ENCODE measurements around the gene NOS3. TPM values are rescaled to one million over a fixed set of nuclear protein-coding genes. Genes with fewer than 3 reads are reported as not detected.

NOS3 gene
- total RNA-seq, 2 experiments from 2014 or later, result 9.3 to 11.1 TPM

GRCh38 chr7:150947241-150947745 is 43.5 kb upstream of the NOS3 start:
- no peak overlapping the region for H3K4me3 Mint-ChIP-seq
- DNase-seq, result peak; percentile 5
- POLR2A ChIA-PET, result no interaction called here
- H3K4me1 Mint-ChIP-seq, result peaks cover 8% of the 10 kb centered on the region
- H3K27me3 Mint-ChIP-seq, result peaks cover 2% of the 10 kb centered on the region
- CTCF ChIA-PET, result interaction anchor here (0.7 kb wide), 1 partner anchor 9 kb away, joined by 4 read pairs; no protein-coding TSS in a partner anchor
- no peak for ATAC-seq
- H3K27ac Mint-ChIP-seq, result no peak overlapping the region
- intact Hi-C loops (cut with DNase I, micrococcal nuclease), result no loop called here
- no peaks in the 10 kb centered on the region for H3K36me3 Mint-ChIP-seq (ENCODE audit: low read depth)
- no peaks in the 10 kb centered on the region for H3K9me3 Mint-ChIP-seq (ENCODE audit: low read depth)

DNA sequence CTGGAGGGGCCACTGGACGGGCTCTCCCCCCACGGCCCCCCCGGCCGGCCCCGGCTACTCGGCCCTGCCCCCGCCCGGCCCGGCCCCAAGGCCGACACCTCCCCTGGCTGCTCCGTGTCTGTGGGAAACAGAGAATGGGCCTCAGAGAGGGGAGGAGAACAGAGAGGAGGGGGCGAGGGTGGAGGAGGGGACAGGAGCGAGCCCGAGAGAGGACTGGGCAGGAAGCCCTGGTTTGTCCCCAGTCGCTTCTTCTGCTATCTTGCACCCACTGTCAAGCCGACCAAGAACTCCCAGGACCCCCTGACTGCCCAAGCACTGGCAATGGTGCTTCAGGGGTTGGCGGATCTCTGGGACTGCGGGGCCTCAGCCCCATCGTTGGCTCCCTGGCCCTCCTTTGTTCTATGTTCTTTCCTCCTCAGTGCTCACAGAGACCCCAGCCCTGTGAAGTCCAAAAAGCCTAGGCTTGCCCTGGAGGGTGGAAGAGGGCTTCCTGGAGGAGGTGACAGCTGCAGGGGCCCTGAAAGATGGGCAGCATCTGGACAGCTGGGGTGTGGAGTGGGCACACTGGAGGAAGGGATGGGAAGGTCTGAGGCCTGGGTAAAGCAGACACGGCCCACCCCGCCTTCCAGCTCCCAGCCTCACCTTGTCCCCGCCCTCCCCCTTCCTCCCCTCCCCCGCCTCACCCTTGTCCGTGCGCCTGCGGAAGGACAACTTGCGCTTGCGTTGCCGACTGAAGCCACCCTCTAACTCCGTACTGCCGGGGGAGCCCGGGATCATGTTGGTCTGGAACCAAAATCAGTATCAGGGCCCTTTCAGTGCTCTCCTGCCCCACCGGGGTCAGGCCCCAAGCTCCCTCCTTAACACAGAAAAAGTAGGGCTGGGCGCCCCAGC is 42.8 kb upstream of the NOS3 start:
- Mint-ChIP-seq H3K9me3 (ENCODE audit: low read depth) (no peaks in the 10 kb centered on the region), H3K4me3 (no peak overlapping the region), H3K27ac (no peak overlapping the region), H3K27me3 (peaks cover 2% of the 10 kb centered on the region), H3K36me3 (ENCODE audit: low read depth) (no peaks in the 10 kb centered on the region), H3K4me1 (peaks cover 1% of the 10 kb centered on the region)
- intact Hi-C loops (cut with DNase I, micrococcal nuclease), result no loop called here
- ATAC-seq (no peak), DNase-seq (peak; percentile 1)
- ChIA-PET CTCF (interaction anchor here (0.7 to 1.0 kb wide), 3 partner anchors 10 to 176 kb away, joined by 3 to 4 read pairs (median 3); no protein-coding TSS in a partner anchor), POLR2A (no interaction called here)

GRCh38 chr7:150948791-150949251 is 42.0 kb upstream of the NOS3 start:
- ATAC-seq (no peak), DNase-seq (peak; percentile 2)
- CTCF ChIA-PET, result interaction anchor here (0.7 to 1.0 kb wide), 3 partner anchors 14 to 175 kb away, joined by 3 to 5 read pairs (median 3); no protein-coding TSS in a partner anchor
- intact Hi-C loops (cut with DNase I, micrococcal nuclease), result no loop called here
- POLR2A ChIA-PET, result no interaction called here
- peaks cover 2% of the 10 kb centered on the region for H3K27me3 Mint-ChIP-seq
- no peak overlapping the region for H3K27ac Mint-ChIP-seq
- H3K9me3 Mint-ChIP-seq (ENCODE audit: low read depth), result no peaks in the 10 kb centered on the region
- H3K4me3 Mint-ChIP-seq, result no peak overlapping the region
- no peaks in the 10 kb centered on the region for H3K4me1 Mint-ChIP-seq
- H3K36me3 Mint-ChIP-seq (ENCODE audit: low read depth), result no peaks in the 10 kb centered on the region

- CTCF ChIA-PET, result interaction anchor here (0.9 kb wide), 1 partner anchor 13 kb away, joined by 5 read pairs; no protein-coding TSS in a partner anchor
Observed at GRCh38 chr7:150949564-150949963, 41.3 kb upstream of the NOS3 start.

DNA sequence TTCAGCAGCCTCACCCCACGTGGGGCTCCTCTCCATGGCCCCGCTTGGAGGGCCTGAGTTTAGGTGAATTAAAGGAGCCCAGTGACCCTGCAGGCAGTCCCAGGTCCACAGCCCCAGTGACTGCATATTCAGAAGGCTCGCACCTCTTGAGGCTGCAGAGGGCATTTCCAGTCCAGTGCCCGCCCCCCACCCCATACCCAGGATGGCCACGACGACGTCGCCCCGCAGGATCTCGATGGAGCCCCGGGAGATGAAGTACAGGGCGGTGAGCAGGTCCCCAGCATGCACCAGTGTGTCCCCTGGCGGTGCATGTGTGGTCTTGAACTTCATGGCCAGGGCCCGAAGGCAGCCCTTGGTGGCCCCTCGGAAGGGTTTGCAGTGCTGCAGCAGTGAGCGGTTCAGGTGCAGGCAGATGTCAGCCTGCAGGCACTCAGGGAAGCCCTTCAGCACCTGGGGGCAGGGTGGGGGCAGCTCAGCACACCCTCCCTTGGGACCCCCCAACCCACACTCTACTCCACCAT is 40.8 kb upstream of the NOS3 start:
- Mint-ChIP-seq H3K36me3 (ENCODE audit: low read depth) (no peaks in the 10 kb centered on the region), H3K9me3 (ENCODE audit: low read depth) (no peaks in the 10 kb centered on the region), H3K4me1 (no peaks in the 10 kb centered on the region), H3K27me3 (peaks cover 2% of the 10 kb centered on the region), H3K27ac (no peak overlapping the region), H3K4me3 (no peak overlapping the region)
- ChIA-PET POLR2A (no interaction called here), CTCF (no interaction called here)
- peak; percentile 3 for DNase-seq
- ATAC-seq, result no peak
- intact Hi-C loops (cut with DNase I, micrococcal nuclease), result no loop called here

More at GRCh38 chr7:150949564-150949963, 41.3 kb upstream of the NOS3 start:
- Mint-ChIP-seq H3K27ac (no peak overlapping the region), H3K36me3 (ENCODE audit: low read depth) (no peaks in the 10 kb centered on the region), H3K4me3 (no peak overlapping the region), H3K4me1 (no peaks in the 10 kb centered on the region), H3K27me3 (peaks cover 2% of the 10 kb centered on the region), H3K9me3 (ENCODE audit: low read depth) (no peaks in the 10 kb centered on the region)
- ATAC-seq, result no peak
- DNase-seq, result peak; percentile 1
- POLR2A ChIA-PET, result no interaction called here
- intact Hi-C loops (cut with DNase I, micrococcal nuclease), result no loop called here

GRCh38 chr7:150950496-150951180 is 40.2 kb upstream of the NOS3 start:
- H3K27ac Mint-ChIP-seq, result no peak overlapping the region
- ChIA-PET CTCF (no interaction called here), POLR2A (no interaction called here)
- no peaks in the 10 kb centered on the region for H3K9me3 Mint-ChIP-seq (ENCODE audit: low read depth)
- H3K4me3 Mint-ChIP-seq, result no peak overlapping the region
- DNase-seq (peak; percentile 2), ATAC-seq (no peak)
- no peaks in the 10 kb centered on the region for H3K4me1 Mint-ChIP-seq
- no peaks in the 10 kb centered on the region for H3K36me3 Mint-ChIP-seq (ENCODE audit: low read depth)
- intact Hi-C loops (cut with DNase I, micrococcal nuclease), result no loop called here
- H3K27me3 Mint-ChIP-seq, result peaks cover 2% of the 10 kb centered on the region

- POLR2A ChIA-PET, result no interaction called here
- no peak for DNase-seq
- intact Hi-C loops (cut with DNase I, micrococcal nuclease), result no loop called here
- H3K4me3 Mint-ChIP-seq, result no peak overlapping the region
- no peaks in the 10 kb centered on the region for H3K4me1 Mint-ChIP-seq
- no peak for ATAC-seq
- no peak overlapping the region for H3K27ac Mint-ChIP-seq
- no peaks in the 10 kb centered on the region for H3K36me3 Mint-ChIP-seq (ENCODE audit: low read depth)
- H3K9me3 Mint-ChIP-seq (ENCODE audit: low read depth), result no peaks in the 10 kb centered on the region
- CTCF ChIA-PET, result no interaction called here
- peaks cover 6% of the 10 kb centered on the region for H3K27me3 Mint-ChIP-seq
Observed at GRCh38 chr7:150951181-150951520, 39.7 kb upstream of the NOS3 start.

- Mint-ChIP-seq H3K9me3 (ENCODE audit: low read depth) (no peaks in the 10 kb centered on the region), H3K27me3 (peaks cover 6% of the 10 kb centered on the region), H3K4me1 (no peaks in the 10 kb centered on the region), H3K36me3 (ENCODE audit: low read depth) (no peaks in the 10 kb centered on the region), H3K27ac (no peak overlapping the region), H3K4me3 (no peak overlapping the region)
- intact Hi-C loops (cut with DNase I, micrococcal nuclease), result no loop called here
- DNase-seq (no peak), ATAC-seq (no peak)
- ChIA-PET POLR2A (interaction anchor here (0.6 kb wide), 1 partner anchor 16 kb away, joined by 4 read pairs; no protein-coding TSS in a partner anchor), CTCF (no interaction called here)
Observed at GRCh38 chr7:150951521-150951920, 39.3 kb upstream of the NOS3 start.

DNA sequence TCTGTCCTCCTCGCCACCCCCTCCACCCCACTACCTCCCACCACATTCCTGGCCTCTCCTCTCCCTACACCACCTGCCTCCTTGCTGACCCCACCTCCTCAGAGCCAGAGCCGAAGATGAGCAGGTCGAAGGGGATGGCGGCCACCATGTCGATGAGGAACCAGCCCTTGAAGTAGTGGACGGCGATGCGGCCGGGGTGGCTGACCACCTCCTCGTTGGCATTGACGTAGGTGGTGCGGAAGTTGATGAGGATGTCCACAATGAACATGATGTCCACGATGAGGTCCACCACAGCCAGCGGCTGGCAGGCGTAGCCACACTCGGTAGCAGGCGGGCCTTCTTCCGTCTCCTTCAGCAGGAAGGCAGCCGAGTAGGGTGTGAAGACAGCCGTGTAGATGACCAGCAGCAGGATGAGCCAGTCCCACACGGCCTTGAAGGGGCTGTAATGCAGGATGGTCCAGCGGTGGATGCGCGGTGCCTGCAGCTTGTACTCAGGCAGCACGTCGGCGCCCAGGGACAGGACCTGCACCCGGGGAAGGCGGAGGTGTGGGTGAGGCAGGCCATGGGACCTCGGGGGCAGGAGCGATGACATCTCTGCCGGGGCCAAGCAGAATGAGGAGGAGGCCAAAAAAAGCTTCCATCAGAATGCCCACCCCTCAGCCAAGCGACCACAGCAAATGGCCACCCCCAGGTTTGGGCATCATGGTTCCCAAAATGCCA is 38.3 kb upstream of the NOS3 start:
- intact Hi-C loops (cut with DNase I, micrococcal nuclease), result no loop called here
- ChIA-PET POLR2A (no interaction called here), CTCF (interaction anchor here (1.1 to 1.3 kb wide), 2 partner anchors 11 to 74 kb away, joined by 3 to 5 read pairs; no protein-coding TSS in a partner anchor)
- no peak for ATAC-seq
- DNase-seq, result no peak
- peaks cover 6% of the 10 kb centered on the region for H3K36me3 Mint-ChIP-seq (ENCODE audit: low read depth)
- H3K27me3 Mint-ChIP-seq, result peaks cover 15% of the 10 kb centered on the region
- no peak overlapping the region for H3K4me3 Mint-ChIP-seq
- H3K9me3 Mint-ChIP-seq (ENCODE audit: low read depth), result no peaks in the 10 kb centered on the region
- H3K27ac Mint-ChIP-seq, result no peak overlapping the region
- H3K4me1 Mint-ChIP-seq, result peaks cover 3% of the 10 kb centered on the region

DNA sequence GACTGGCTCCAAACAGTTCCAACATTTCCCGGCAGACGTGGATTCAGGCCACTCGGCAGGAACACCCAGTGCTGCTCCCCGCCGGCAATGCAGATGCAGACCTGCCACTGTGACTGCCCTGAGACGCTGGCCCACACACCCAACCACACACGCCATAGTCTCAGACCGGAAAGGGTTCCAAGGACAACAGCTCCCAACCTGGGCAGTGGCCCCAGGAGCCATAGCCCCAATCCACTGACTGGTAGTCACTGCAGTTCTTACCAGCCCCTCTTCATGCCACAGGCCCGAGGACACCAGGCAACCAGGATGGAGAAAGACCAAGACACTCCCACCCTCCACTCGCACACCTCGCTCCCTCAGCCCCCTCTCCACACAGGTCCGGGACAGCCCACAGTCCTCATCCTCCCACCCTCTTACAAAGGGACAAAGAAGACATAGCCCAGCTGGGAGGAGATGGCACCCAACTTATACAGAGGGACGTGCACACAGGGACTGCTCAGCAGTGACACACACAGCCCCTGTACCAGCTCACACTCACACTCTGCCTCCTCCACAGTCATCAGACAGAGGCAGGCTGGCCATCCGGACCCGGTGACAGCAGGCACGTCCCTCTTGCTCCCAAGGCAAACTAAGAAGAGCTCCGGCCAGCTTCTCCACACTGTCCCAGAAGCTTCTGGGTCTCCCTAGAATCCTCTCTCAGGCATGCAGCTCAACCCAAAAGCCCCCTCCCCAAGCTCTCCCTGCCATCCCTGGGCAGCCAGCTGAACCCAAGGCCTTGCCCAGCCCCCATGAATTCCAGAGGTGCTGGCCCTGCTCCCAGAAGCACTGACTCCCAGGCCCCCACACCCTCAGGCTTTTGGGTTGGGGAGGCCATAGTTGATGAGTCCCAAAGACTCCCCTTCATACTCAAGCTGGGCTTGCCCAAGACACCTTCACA is 37.5 kb upstream of the NOS3 start:
- no peak overlapping the region for H3K27ac Mint-ChIP-seq
- peaks cover 3% of the 10 kb centered on the region for H3K4me1 Mint-ChIP-seq
- no peak overlapping the region for H3K4me3 Mint-ChIP-seq
- intact Hi-C loops (cut with DNase I, micrococcal nuclease), result no loop called here
- DNase-seq, result no peak
- H3K9me3 Mint-ChIP-seq (ENCODE audit: low read depth), result no peaks in the 10 kb centered on the region
- no peak for ATAC-seq
- peaks cover 6% of the 10 kb centered on the region for H3K36me3 Mint-ChIP-seq (ENCODE audit: low read depth)
- POLR2A ChIA-PET, result no interaction called here
- CTCF ChIA-PET, result interaction anchor here (1.1 to 1.3 kb wide), 3 partner anchors 10 to 75 kb away, joined by 3 to 5 read pairs (median 3); no protein-coding TSS in a partner anchor
- peaks cover 14% of the 10 kb centered on the region for H3K27me3 Mint-ChIP-seq
